ENCODE results near the gene ADCY9. TPM values are rescaled to one million over a fixed set of nuclear protein-coding genes. Genes with fewer than 3 reads are reported as not detected.

Gene ADCY9
- total RNA-seq, 1 experiment from 2014 or later = 9.8 TPM

DNA sequence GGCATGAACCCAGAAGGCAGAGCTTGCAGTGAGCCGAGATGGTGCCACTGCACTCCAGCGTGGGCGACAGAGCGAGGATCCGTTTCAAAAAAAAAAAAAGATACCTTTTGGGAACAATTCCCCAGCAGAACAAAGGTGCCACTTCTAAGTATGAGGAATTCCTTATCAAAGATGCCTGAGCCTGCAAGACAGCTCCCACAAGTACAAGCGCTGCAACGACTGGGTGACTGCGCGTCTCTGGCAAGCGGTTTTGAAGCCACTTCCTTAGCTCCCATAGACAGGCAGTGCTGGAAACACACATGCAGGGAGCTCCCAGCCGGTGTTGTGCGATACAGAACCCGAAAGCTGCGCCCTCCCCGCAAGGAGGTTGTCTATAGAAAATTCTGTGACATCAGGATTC, 60.5 kb downstream of the ADCY9 start:
- H4K20me1 ChIP-seq (ENCODE audit: insufficient read depth) = no peaks in the 10 kb centered on the region
- ChIA-PET POLR2A (no interaction called here), RAD21 (ENCODE audit: low non-redundant PET in 1 of 2, low total read pairs in 2 of 2, uncharacterized antibody in 2 of 2, unreplicated experiment in 2 of 2) (no interaction called here), CTCF (no interaction called here)
- BruUV-seq (replicated peaks) = no TSS peak
- no peak overlapping the region for H3K4me3 ChIP-seq (replicated peaks in 1 of 2; ENCODE audit: low read depth in 1 of 2, low read length in 2 of 2)
- H3K27me3 ChIP-seq (ENCODE audit: insufficient read depth, low read length) = no peaks in the 10 kb centered on the region
- no peaks in the 10 kb centered on the region for H3K79me2 ChIP-seq (ENCODE audit: insufficient read depth, low read length)
- no peaks in the 10 kb centered on the region for H3K36me3 ChIP-seq (ENCODE audit: control insufficient read depth in 1 of 2, insufficient read depth in 2 of 2, low read length in 2 of 2)
- intact Hi-C loops (cut with micrococcal nuclease) = no loop called here
- H2AFZ ChIP-seq (ENCODE audit: low read depth, low read length, poor library complexity, severe bottlenecking) = no peak overlapping the region
- DNase-seq (ENCODE audit: low read depth, low spot score) = no peak
- no peaks in the 10 kb centered on the region for H3K9me2 ChIP-seq (ENCODE audit: insufficient read depth)
- no peak for ATAC-seq
- no peak overlapping the region for H3K4me2 ChIP-seq (ENCODE audit: low read length)
- peaks cover 0 to 3% of the 10 kb centered on the region in 2 experiments; a peak in 1 of 4 replicates for H3K9me3 ChIP-seq (ENCODE audit: control insufficient read depth in 1 of 2, insufficient read depth in 1 of 2, low read depth in 1 of 2, low read length in 2 of 2)
- TF ChIP-seq ZFX (IDR thresholded peaks at IDR 0.05) (no peak), POLR2AphosphoS5 (IDR thresholded peaks at IDR 0.05; ENCODE audit: low read depth, low read length) (no peak), FOSL1 (IDR thresholded peaks at IDR 0.05; ENCODE audit: low read depth) (no peak), CBX3 (IDR thresholded peaks at IDR 0.05; ENCODE audit: low read depth) (no peak), EZH2 (IDR thresholded peaks at IDR 0.05) (no peak), ZNF274 (IDR thresholded peaks at IDR 0.05; ENCODE audit: low read depth, low read length) (no peak), ELF1 (IDR thresholded peaks at IDR 0.05; ENCODE audit: borderline replicate concordance, low read depth) (no peak)
- TF ChIP-seq, protein P1, sequence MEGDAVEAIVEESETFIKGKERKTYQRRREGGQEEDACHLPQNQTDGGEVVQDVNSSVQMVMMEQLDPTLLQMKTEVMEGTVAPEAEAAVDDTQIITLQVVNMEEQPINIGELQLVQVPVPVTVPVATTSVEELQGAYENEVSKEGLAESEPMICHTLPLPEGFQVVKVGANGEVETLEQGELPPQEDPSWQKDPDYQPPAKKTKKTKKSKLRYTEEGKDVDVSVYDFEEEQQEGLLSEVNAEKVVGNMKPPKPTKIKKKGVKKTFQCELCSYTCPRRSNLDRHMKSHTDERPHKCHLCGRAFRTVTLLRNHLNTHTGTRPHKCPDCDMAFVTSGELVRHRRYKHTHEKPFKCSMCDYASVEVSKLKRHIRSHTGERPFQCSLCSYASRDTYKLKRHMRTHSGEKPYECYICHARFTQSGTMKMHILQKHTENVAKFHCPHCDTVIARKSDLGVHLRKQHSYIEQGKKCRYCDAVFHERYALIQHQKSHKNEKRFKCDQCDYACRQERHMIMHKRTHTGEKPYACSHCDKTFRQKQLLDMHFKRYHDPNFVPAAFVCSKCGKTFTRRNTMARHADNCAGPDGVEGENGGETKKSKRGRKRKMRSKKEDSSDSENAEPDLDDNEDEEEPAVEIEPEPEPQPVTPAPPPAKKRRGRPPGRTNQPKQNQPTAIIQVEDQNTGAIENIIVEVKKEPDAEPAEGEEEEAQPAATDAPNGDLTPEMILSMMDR (IDR thresholded peaks at IDR 0.05 in 2 of 3, conservative IDR thresholded peaks at IDR 0.05 in 1 of 3; ENCODE audit: borderline replicate concordance in 1 of 3, insufficient read depth in 1 of 3, low read depth in 2 of 3, low read length in 2 of 3) = no peak
- peaks cover 24 to 37% of the 10 kb centered on the region in 2 experiments; a peak in 3 of 4 replicates for H3K4me1 ChIP-seq (ENCODE audit: control insufficient read depth in 1 of 2, insufficient read depth in 2 of 2, low read length in 2 of 2)
- no peak overlapping the region for H3K27ac ChIP-seq (ENCODE audit: low read depth, low read length)
- no peak overlapping the region for H3K9ac ChIP-seq (ENCODE audit: low read length)

Measured in HCT116 (cell line).